Ishikawa (cell line): ENCODE measurements around the gene SPCS3.

ENCODE experiments used
- CEBPB ChIP-seq: IDR thresholded peaks from 2 replicates; pipeline ENCODE4 v1.6.1; 2012
- EGR1 ChIP-seq: IDR thresholded peaks from 2 replicates; pipeline ENCODE4 v1.6.1; 2012
- EP300 ChIP-seq: IDR thresholded peaks from 2 replicates; pipeline ENCODE4 v1.6.1; 2012; ENCODE audit warnings: borderline replicate concordance
- FOXM1 ChIP-seq: IDR thresholded peaks from 2 replicates; pipeline ENCODE4 v1.6.1; 2012; ENCODE audit warnings: low read depth, borderline replicate concordance
- TAF1 ChIP-seq: IDR thresholded peaks from 2 replicates; pipeline ENCODE4 v1.6.1; 2012; ENCODE audit warnings: low read depth, mild to moderate bottlenecking
- TEAD4 ChIP-seq: IDR thresholded peaks from 2 replicates; pipeline ENCODE4 v1.6.1; 2012
- ZBTB7A ChIP-seq: IDR thresholded peaks from 2 replicates; pipeline ENCODE4 v1.6.1; 2012; ENCODE audit warnings: low read depth
- TF ChIP-seq, protein P1 (sequence below): IDR thresholded peaks from 2 replicates; pipeline ENCODE4 v1.6.1; 2012; ENCODE audit warnings: low read depth, mild to moderate bottlenecking
- TF ChIP-seq, protein P2 (sequence below): IDR thresholded peaks from 2 replicates; pipeline ENCODE4 v1.6.1; 2012

DNA sequence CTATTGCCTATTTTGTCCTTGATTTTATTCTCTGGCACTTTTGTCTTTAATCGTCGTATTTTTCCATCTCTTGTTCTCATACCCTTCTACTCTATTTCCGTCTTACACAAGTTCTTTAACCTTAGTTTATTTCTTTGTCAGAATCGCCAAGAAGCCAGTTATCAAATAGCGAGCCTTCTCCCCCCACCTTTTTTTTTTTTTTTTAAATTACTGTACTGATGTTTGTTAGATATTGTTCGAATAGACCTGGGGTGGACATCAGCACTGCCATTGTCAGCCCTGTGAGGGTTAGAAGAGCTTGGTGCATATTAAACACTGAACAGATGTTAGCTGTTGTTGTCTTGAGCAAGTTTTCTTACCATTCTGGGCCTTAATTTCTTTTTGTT is 1.2 kb downstream of the SPCS3 start:
- TF ChIP-seq FOXM1 (no peak), TAF1 (no peak), EP300 (no peak), CEBPB (no peak), EGR1 (no peak), ZBTB7A (no peak), TEAD4 (no peak)
- TF ChIP-seq, protein P1, sequence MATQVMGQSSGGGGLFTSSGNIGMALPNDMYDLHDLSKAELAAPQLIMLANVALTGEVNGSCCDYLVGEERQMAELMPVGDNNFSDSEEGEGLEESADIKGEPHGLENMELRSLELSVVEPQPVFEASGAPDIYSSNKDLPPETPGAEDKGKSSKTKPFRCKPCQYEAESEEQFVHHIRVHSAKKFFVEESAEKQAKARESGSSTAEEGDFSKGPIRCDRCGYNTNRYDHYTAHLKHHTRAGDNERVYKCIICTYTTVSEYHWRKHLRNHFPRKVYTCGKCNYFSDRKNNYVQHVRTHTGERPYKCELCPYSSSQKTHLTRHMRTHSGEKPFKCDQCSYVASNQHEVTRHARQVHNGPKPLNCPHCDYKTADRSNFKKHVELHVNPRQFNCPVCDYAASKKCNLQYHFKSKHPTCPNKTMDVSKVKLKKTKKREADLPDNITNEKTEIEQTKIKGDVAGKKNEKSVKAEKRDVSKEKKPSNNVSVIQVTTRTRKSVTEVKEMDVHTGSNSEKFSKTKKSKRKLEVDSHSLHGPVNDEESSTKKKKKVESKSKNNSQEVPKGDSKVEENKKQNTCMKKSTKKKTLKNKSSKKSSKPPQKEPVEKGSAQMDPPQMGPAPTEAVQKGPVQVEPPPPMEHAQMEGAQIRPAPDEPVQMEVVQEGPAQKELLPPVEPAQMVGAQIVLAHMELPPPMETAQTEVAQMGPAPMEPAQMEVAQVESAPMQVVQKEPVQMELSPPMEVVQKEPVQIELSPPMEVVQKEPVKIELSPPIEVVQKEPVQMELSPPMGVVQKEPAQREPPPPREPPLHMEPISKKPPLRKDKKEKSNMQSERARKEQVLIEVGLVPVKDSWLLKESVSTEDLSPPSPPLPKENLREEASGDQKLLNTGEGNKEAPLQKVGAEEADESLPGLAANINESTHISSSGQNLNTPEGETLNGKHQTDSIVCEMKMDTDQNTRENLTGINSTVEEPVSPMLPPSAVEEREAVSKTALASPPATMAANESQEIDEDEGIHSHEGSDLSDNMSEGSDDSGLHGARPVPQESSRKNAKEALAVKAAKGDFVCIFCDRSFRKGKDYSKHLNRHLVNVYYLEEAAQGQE = no peak
- TF ChIP-seq, protein P2, sequence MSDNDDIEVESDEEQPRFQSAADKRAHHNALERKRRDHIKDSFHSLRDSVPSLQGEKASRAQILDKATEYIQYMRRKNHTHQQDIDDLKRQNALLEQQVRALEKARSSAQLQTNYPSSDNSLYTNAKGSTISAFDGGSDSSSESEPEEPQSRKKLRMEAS = no peak
